H54 (cell line): Measurements from ENCODE around the gene MRPL12.

Experiments used
- DNase-seq: peaks from one replicate; pipeline ENCODE4 v3.0.0; 2011; ENCODE audit warnings: low spot score, mixed read lengths; ENCODE audit not compliant: insufficient read length
- FAIRE-seq: peaks from 3 replicates; lab custom pipeline; 2011; peaks lifted over from hg19 to GRCh38; lab: Jason Lieb, UNC
- POLR2A ChIP-seq: IDR thresholded peaks from 2 replicates; pipeline ENCODE4 v1.6.1; 2011; ENCODE audit warnings: low read depth, mild to moderate bottlenecking, low read length

MRPL12 gene

DNA sequence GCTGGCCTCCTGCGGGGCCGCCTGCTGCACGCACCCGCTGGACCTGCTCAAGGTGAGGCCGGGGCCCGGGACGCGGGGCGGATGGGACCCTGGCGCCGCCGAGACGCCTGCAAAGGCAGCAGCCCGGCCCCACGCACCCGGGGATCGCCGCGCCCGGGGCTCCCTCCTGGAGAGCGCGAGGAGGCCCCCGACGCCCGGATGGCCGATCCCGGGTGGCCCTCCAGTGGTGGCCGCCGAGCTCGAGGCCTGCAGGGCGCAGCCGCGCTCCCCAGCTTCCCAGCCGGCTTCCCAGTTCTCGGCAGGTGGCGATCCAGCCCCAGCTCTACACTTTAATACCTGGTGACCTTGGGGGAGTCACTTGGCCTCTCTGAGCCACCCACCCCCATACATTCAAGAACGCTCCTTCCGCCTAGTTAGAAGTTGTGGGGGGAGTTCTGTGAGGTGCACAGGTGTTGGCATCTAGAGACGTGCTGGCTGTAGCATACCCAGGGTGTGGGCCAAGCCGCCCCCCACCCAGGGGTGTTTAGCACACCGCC lies 9.4 kb downstream of the MRPL12 start:
- DNase-seq (peak; percentile 67), FAIRE-seq (no peak)
- TF ChIP-seq POLR2A, result no peak

DNA sequence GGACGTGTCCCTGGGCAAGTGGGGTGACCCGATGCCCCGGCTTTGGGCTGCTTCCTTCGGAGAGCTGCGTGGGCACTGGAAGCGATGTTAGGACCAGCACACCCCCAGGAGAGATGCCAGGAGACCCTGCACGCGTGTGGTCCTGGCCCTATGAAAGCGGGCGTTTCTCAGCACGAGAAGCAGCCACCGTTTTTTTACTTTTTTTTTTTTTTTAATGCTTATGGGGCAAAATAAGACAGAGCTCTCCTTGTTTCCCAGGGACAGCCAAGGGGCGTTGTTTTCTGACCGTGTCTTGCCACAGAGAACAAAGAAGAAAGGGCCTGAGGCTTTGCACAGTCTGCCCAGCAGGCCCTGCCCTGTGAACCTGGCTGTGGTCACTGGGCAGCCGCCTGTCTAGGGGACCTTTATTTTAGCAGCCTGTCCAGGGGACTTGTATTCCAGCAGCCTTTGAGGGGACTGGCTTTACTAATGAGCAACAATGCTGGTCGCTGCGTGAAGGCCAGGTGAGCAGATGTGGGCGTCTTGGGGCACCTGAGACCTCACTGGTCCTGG lies 9.9 kb downstream of the MRPL12 start:
- no peak for TF ChIP-seq POLR2A
- FAIRE-seq (no peak), DNase-seq (no peak)

GRCh38 chr17:81713556-81714411 lies 10.6 kb downstream of the MRPL12 start:
- no peak for TF ChIP-seq POLR2A
- FAIRE-seq, result no peak
- DNase-seq, result no peak

DNA sequence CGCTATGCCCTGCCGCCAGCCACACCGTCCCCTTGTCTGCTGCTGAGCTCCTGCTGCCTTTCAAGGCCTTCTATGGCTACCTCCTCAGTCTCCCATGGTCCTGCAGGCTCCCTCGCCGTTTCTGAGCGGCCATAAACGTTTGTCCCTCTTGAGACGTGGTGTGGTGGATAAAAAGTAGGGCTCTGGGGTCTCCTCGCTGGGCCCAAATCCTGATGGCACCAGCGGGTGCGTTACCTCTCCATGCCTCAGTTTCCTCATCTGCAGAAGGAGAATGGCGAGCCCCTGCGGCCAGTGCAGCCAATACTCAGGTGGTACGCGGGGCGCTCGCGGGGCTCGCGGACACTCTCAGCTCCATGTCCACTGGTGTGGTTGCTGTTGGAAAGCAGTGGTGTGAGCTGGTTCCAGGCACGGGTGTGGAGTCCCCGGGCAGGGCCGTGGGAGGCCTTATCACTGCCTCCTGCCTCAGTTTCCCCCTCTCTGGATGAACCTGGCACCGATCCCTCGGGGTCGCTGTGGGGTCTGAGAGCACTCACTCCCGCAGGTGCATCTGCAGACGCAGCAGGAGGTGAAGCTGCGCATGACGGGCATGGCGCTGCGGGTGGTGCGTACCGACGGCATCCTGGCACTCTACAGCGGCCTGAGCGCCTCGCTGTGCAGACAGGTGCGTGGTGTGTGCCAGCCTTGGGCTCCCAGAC lies 11.4 kb downstream of the MRPL12 start:
- DNase-seq (no peak), FAIRE-seq (no peak)
- 0 out of 2 replicates have a peak, but pooled peaks have one; percentile 5 for TF ChIP-seq POLR2A

DNA sequence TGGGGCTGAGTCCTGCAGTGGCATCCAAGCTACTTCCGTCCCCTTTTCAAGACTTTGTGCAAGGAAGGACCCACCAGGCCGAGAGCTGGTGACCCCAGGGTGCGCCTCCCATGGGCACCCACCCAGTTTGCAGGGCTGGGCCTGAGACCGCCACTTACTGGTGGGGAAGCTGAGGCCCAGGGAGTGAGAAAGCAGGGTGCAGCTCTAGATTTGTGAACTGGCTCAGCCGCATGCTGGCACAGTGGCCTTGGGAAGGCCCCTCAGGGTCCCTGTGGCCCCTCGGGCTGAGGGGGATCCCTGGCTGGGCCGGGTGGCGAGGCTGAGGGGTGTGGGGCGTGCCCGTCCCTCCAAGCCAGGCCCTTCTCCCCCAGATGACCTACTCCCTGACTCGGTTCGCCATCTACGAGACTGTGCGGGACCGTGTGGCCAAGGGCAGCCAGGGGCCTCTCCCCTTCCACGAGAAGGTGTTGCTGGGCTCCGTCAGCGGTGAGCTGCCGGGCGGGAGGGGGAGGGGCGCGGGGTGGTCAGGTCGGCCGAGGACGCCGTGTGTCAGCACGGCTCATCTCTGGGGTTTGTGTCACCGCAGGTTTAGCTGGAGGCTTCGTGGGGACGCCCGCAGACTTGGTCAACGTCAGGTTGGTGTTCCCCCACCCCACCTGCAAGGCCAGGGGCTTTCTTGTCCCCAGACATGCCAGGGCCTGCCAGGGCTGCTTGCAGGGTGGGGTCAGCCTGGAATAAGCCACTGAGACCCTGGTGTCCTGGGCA lies 12.1 kb downstream of the MRPL12 start:
- DNase-seq (no peak), FAIRE-seq (no peak)
- no peak for TF ChIP-seq POLR2A

GRCh38 chr17:81715872-81716673 lies 12.9 kb downstream of the MRPL12 start:
- no peak for DNase-seq
- no peak for TF ChIP-seq POLR2A
- FAIRE-seq, result no peak

DNA sequence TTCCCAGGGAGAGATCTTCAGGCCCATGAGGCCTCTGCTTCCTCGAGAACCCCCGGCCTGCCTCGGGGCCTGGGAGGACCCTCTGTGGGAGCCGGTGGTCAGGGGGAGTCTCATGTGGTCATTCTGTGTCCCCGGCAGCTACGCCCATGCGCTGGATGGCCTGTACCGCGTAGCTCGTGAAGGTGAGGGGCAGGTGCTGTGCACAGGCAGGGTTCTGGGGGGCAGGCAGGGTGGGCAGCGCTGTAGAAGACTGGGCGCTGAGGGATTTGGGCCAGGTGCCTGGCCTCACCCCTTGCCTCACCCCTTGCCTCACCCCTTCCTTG lies 13.5 kb downstream of the MRPL12 start:
- DNase-seq, result no peak
- FAIRE-seq, result no peak
- no peak for TF ChIP-seq POLR2A

DNA sequence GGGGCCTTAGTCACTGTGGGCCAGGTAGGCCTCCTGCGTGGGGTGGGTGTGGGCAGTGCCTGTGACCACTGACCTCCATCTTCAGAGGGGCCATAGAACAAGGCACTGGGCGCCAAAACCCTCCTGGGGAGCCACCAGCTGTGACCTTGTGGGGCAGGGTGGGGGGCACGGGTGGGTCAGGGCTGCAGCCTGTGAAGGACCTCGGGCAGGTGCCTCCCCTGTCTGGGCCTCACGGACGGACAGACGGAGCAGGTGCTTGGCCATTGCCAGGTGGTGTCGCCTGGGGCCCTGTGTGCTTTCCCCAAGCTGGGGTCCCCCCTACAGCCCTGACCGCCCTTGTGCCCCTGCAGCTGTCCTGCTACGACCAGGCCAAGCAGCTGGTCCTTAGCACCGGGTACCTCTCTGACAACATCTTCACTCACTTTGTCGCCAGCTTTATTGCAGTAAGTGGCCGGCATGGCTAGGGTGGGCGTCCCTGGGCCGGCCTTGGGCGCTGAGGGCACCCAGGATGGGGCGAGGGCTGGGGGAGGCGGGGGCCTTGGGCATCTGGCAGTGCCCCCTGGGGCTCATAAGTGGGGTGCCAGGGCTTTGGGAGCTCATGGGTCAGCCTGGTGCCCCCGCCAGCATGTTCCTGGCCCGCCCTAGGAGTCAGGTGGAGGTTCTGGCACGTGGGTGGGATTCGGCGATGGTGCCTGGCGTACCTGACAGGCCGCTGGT lies 14.0 kb downstream of the MRPL12 start:
- DNase-seq (no peak), FAIRE-seq (no peak)
- TF ChIP-seq POLR2A, result no peak

DNA sequence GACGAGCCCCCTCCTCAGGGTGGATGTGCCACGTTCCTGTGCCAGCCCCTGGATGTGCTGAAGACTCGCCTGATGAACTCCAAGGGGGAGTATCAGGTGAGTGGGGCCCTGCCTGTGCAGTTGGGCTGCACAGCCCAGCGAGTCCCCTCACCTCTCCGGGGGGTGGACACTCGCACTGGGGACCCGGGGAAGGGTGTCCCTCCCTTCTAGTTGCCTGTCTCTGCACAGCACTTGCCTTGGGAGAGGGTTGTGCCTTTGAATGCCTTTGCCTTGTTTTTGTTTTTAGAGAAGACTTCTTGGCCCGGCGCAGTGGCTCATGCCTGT lies 14.6 kb downstream of the MRPL12 start:
- no peak for TF ChIP-seq POLR2A
- DNase-seq (no peak), FAIRE-seq (no peak)

DNA sequence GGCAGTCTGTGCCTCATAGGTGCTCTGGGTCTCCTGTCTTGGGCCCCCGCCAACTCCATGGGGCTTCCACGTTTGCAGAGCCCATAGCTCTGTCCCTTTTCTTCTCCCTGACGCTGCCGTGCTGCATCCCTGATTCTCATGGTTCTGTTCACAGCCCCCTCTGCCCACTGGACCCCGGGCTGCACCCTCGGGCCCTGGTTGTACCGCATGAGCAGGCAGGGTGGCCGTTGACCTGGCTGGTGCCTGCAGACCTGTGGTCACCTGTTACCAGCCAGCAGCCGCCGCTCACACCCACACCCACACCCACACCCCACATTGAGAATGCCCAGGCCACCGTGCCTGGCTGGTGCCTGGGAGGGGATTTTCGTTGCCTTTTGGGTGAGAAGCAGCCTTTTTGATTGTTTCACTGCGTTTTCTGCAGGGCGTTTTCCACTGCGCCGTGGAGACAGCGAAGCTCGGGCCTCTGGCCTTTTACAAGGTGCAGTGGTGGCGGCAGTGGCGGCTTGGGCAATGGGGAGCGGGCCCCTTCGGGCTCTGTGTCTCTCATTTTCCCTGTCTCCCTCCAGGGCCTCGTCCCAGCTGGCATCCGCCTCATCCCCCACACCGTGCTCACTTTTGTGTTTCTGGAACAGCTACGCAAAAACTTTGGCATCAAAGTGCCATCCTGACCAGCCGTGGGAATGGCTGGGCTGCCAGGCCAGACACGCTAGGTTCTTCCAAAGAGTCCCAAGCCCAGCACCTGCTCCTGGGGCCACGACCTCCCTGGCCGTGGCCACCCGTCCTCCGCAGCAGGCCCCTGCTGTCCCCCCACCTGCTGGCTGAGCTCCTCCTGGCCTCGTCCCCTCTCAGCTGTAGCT lies 16.5 kb downstream of the MRPL12 start:
- FAIRE-seq (no peak), DNase-seq (no peak)
- no peak for TF ChIP-seq POLR2A

DNA sequence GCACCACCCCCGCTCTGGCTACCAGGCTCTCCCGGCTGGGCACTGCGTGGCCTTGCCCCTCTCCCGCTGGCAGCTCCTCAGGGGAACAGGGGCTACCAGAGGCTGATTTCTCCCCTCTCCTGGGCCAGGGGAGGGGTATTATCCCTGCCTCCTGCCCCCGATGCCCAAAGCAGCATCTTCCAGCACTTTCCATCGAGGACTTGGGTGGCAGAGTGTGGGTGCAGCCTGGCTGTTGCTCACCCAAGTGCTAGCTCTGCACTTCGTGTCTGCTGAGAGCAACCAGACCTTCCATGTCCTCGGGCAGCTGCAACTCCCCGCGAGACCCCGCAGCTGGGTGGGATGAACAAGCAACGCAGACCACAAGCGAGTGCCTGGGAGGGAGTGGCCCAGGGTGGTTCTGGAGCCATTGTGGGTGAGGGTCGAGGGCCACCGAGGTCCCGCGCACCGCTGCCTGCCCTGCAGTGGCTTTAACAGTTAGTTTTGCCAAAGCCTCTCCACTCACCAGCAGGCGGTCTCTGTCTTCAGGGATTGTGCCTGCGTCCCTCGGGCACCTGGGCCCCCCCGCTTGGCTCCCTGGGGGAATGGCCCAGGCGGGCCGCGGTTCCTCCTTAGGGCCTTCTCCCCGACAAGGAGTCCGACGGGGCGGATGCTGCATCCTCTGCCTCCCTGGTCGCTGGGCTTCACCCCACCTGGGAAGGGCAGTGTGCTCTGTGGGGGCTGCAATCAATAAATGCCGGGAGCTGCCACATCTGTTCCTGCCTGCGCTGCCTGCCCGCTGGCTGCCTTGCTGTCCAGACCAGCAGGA lies 17.3 kb downstream of the MRPL12 start:
- DNase-seq (no peak), FAIRE-seq (no peak)
- no peak for TF ChIP-seq POLR2A
